HG03520 (cell line): ENCODE measurements around the gene BEND6.

Experiments used
- ATAC-seq: cut with Tn5 transposase; IDR thresholded peaks from one replicate; pipeline ENCODE4 v1.9.1; 2021; ENCODE audit warnings: mild to moderate bottlenecking, moderate library complexity; ENCODE audit not compliant: unreplicated experiment

The BEND6 gene

GRCh38 chr6:56954403-56955170 is at the start of gene BEND6:
TSS of gene BEND6 (plus strand) at chr6:56955107. CDS start at chr6:56981811, 26,704 bp downstream.
- peak; percentile 44 for ATAC-seq

- no peak for ATAC-seq
Observed at GRCh38 chr6:56905378-56905777, 49.5 kb upstream of the BEND6 start.

- no peak for ATAC-seq
Observed at GRCh38 chr6:56906752-56907151, 48.2 kb upstream of the BEND6 start.

GRCh38 chr6:56909115-56909907 is 45.6 kb upstream of the BEND6 start:
- no peak for ATAC-seq

GRCh38 chr6:56911847-56912246 is 43.1 kb upstream of the BEND6 start:
- ATAC-seq = no peak

- no peak for ATAC-seq
Observed at GRCh38 chr6:56913285-56914074, 41.4 kb upstream of the BEND6 start.

- ATAC-seq = no peak
Observed at GRCh38 chr6:56914798-56915658, 39.9 kb upstream of the BEND6 start.

GRCh38 chr6:56915832-56916231 is 39.1 kb upstream of the BEND6 start:
- no peak for ATAC-seq

GRCh38 chr6:56916849-56917551 is 37.9 kb upstream of the BEND6 start:
- no peak for ATAC-seq

- no peak for ATAC-seq
Observed at GRCh38 chr6:56922645-56923044, 32.3 kb upstream of the BEND6 start.

- ATAC-seq = no peak
Observed at GRCh38 chr6:56923565-56923964, 31.3 kb upstream of the BEND6 start.

- no peak for ATAC-seq
Observed at GRCh38 chr6:56927538-56928453, 27.1 kb upstream of the BEND6 start.

- ATAC-seq = no peak
Observed at GRCh38 chr6:56930846-56931245, 24.1 kb upstream of the BEND6 start.

- no peak for ATAC-seq
Observed at GRCh38 chr6:56932910-56933477, 21.9 kb upstream of the BEND6 start.

GRCh38 chr6:56933650-56934049 is 21.3 kb upstream of the BEND6 start:
- no peak for ATAC-seq

GRCh38 chr6:56934876-56935275 is 20.0 kb upstream of the BEND6 start:
- no peak for ATAC-seq

GRCh38 chr6:56936466-56936865 is 18.4 kb upstream of the BEND6 start:
- no peak for ATAC-seq

GRCh38 chr6:56938649-56939191 is 16.2 kb upstream of the BEND6 start:
- no peak for ATAC-seq
